Measurements from ENCODE around the gene CHST8. TPM values are rescaled to one million over a fixed set of nuclear protein-coding genes. Genes with fewer than 3 reads are reported as not detected.

CHST8 gene
- total and polyA plus RNA-seq, 4 donors = 0.05 to 0.07 TPM; not detected in 2

GRCh38 chr19:33755099-33756035 lies 133.6 kb downstream of the CHST8 start:
- no peak for DNase-seq (ENCODE audit: low spot score)
- Histone ChIP-seq H3K4me1 (ENCODE audit: control insufficient read depth in 4 of 4, insufficient read depth in 4 of 4, low read length in 3 of 4) (no peaks in the 10 kb centered on the region), H3K27me3 (ENCODE audit: control insufficient read depth in 4 of 4, insufficient read depth in 4 of 4, low read length in 3 of 4) (peaks cover 0 to 5% (median 0%) of the 10 kb centered on the region in 4 donors), H3K4me3 (ENCODE audit: low read depth in 1 of 3, low read length in 3 of 3) (no peak overlapping the region), H3K27ac (ENCODE audit: low read depth in 1 of 2, low read length in 2 of 2) (no peak overlapping the region), H3K36me3 (ENCODE audit: control insufficient read depth in 4 of 4, insufficient read depth in 3 of 4, low read depth in 1 of 4, low read length in 3 of 4) (no peaks in the 10 kb centered on the region), H3K9ac (ENCODE audit: low read depth in 1 of 2, low read length in 2 of 2) (no peak overlapping the region), H3K9me3 (ENCODE audit: control insufficient read depth in 4 of 4, low read length in 3 of 4) (no peaks in the 10 kb centered on the region)
- TF ChIP-seq, protein P1, sequence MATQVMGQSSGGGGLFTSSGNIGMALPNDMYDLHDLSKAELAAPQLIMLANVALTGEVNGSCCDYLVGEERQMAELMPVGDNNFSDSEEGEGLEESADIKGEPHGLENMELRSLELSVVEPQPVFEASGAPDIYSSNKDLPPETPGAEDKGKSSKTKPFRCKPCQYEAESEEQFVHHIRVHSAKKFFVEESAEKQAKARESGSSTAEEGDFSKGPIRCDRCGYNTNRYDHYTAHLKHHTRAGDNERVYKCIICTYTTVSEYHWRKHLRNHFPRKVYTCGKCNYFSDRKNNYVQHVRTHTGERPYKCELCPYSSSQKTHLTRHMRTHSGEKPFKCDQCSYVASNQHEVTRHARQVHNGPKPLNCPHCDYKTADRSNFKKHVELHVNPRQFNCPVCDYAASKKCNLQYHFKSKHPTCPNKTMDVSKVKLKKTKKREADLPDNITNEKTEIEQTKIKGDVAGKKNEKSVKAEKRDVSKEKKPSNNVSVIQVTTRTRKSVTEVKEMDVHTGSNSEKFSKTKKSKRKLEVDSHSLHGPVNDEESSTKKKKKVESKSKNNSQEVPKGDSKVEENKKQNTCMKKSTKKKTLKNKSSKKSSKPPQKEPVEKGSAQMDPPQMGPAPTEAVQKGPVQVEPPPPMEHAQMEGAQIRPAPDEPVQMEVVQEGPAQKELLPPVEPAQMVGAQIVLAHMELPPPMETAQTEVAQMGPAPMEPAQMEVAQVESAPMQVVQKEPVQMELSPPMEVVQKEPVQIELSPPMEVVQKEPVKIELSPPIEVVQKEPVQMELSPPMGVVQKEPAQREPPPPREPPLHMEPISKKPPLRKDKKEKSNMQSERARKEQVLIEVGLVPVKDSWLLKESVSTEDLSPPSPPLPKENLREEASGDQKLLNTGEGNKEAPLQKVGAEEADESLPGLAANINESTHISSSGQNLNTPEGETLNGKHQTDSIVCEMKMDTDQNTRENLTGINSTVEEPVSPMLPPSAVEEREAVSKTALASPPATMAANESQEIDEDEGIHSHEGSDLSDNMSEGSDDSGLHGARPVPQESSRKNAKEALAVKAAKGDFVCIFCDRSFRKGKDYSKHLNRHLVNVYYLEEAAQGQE (IDR thresholded peaks at IDR 0.05) = no peak
- no peak for TF ChIP-seq TAF1 (conservative IDR thresholded peaks at IDR 0.05)
- TF ChIP-seq GABPA (IDR thresholded peaks at IDR 0.05 in 1 of 2, conservative IDR thresholded peaks at IDR 0.05 in 1 of 2) = no peak
- TF ChIP-seq, protein P2, sequence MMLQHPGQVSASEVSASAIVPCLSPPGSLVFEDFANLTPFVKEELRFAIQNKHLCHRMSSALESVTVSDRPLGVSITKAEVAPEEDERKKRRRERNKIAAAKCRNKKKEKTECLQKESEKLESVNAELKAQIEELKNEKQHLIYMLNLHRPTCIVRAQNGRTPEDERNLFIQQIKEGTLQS (IDR thresholded peaks at IDR 0.05) = no peak
- no peak for TF ChIP-seq HNF4A (conservative IDR thresholded peaks at IDR 0.05)
- TF ChIP-seq RAD21 (IDR thresholded peaks at IDR 0.05) = no peak
- WGBS = 64% methylated on average over 26 of the region's 26 CpGs

DNA sequence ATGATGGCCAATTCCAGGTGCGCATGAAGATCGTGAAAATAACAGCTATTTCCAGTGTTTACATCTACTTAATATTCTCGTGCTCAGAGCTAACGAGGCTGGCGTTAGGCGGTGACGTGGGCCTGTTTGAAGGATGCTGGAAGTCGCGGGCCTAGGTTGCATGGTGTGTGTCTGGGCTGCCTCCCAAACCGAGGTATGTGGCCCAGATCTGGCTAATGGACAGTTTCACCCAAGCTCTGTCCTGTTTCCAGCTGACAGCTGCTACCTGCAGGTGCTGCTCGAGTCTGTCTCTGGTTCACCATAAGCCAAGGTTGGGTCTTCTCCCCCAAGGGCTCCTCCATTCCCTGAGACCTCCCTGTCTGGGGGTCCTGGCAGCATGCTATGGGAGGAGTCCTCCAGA lies 134.4 kb downstream of the CHST8 start:
- WGBS = 86% methylated on average over 11 of the region's 11 CpGs
- no peak overlapping the region for H3K9ac ChIP-seq (ENCODE audit: low read depth in 1 of 2, low read length in 2 of 2)
- peaks cover 0 to 5% (median 0%) of the 10 kb centered on the region in 4 donors for H3K27me3 ChIP-seq (ENCODE audit: control insufficient read depth in 4 of 4, insufficient read depth in 4 of 4, low read length in 3 of 4)
- no peak overlapping the region for H3K4me3 ChIP-seq (ENCODE audit: low read depth in 1 of 3, low read length in 3 of 3)
- no peak overlapping the region for H3K27ac ChIP-seq (ENCODE audit: low read depth in 1 of 2, low read length in 2 of 2)
- DNase-seq (ENCODE audit: low spot score) = no peak
- H3K9me3 ChIP-seq (ENCODE audit: control insufficient read depth in 4 of 4, low read length in 3 of 4) = no peaks in the 10 kb centered on the region
- no peaks in the 10 kb centered on the region for H3K36me3 ChIP-seq (ENCODE audit: control insufficient read depth in 4 of 4, insufficient read depth in 3 of 4, low read depth in 1 of 4, low read length in 3 of 4)
- TF ChIP-seq SP1 (IDR thresholded peaks at IDR 0.05) = no peak
- no peak for TF ChIP-seq FOXA2 (IDR thresholded peaks at IDR 0.05)
- TF ChIP-seq RAD21 (IDR thresholded peaks at IDR 0.05) = no peak
- no peak for TF ChIP-seq GABPA (IDR thresholded peaks at IDR 0.05 in 1 of 2, conservative IDR thresholded peaks at IDR 0.05 in 1 of 2)
- TF ChIP-seq RXRA (IDR thresholded peaks at IDR 0.05) = no peak
- TF ChIP-seq NR2F2 (IDR thresholded peaks at IDR 0.05) = no peak
- TF ChIP-seq YY1 (IDR thresholded peaks at IDR 0.05) = no peak
- TF ChIP-seq, protein P1 (IDR thresholded peaks at IDR 0.05) = no peak
- TF ChIP-seq, protein P2 (IDR thresholded peaks at IDR 0.05) = no peak
- no peak for TF ChIP-seq MAX (IDR thresholded peaks at IDR 0.05)
- no peaks in the 10 kb centered on the region for H3K4me1 ChIP-seq (ENCODE audit: control insufficient read depth in 4 of 4, insufficient read depth in 4 of 4, low read length in 3 of 4)
